HG02798 (cell line): Measurements from ENCODE around the gene USP6NL.

Experiments used
- ATAC-seq: cut with Tn5 transposase; IDR thresholded peaks from one replicate; pipeline ENCODE4 v1.9.1; 2021; ENCODE audit warnings: mild to moderate bottlenecking; ENCODE audit not compliant: unreplicated experiment, poor library complexity

The USP6NL gene

GRCh38 chr10:11434324-11434723, 177.1 kb downstream of the USP6NL start:
- no peak for ATAC-seq

- no peak for ATAC-seq
Observed at GRCh38 chr10:11433657-11434056, 177.8 kb downstream of the USP6NL start.

- no peak for ATAC-seq
Observed at GRCh38 chr10:11431216-11431555, 180.3 kb downstream of the USP6NL start.

GRCh38 chr10:11430421-11431215, 180.8 kb downstream of the USP6NL start:
- no peak for ATAC-seq

GRCh38 chr10:11429439-11430052, 181.9 kb downstream of the USP6NL start:
- no peak for ATAC-seq

GRCh38 chr10:11425676-11426075, 185.8 kb downstream of the USP6NL start:
- no peak for ATAC-seq

- no peak for ATAC-seq
Observed at GRCh38 chr10:11425296-11425610, 186.2 kb downstream of the USP6NL start.

- no peak for ATAC-seq
Observed at GRCh38 chr10:11424456-11425295, 186.8 kb downstream of the USP6NL start.

- no peak for ATAC-seq
Observed at GRCh38 chr10:11416974-11417373, 194.5 kb downstream of the USP6NL start.

GRCh38 chr10:11415095-11415494, 196.4 kb downstream of the USP6NL start:
- ATAC-seq, result no peak

- ATAC-seq, result no peak
Observed at GRCh38 chr10:11414314-11415038, 197.0 kb downstream of the USP6NL start.

- no peak for ATAC-seq
Observed at GRCh38 chr10:11411926-11412545, 199.4 kb downstream of the USP6NL start.

GRCh38 chr10:11409357-11409756, 202.1 kb downstream of the USP6NL start:
- ATAC-seq, result no peak

- ATAC-seq, result no peak
Observed at GRCh38 chr10:11407939-11408338, 203.5 kb downstream of the USP6NL start.

GRCh38 chr10:11406746-11407145, 204.7 kb downstream of the USP6NL start:
- ATAC-seq, result no peak

GRCh38 chr10:11404901-11405300, 206.5 kb downstream of the USP6NL start:
- no peak for ATAC-seq
